HG02642 (cell line): ENCODE data around the gene PCDHB1.

Source experiments
- ATAC-seq: cut with Tn5 transposase; IDR thresholded peaks from one replicate; pipeline ENCODE4 v1.9.1; 2021; ENCODE audit warnings: mild to moderate bottlenecking; ENCODE audit not compliant: unreplicated experiment, poor library complexity

PCDHB1 gene

GRCh38 chr5:141050622-141051520, at the start of gene PCDHB1:
Gene PCDHB1, plus strand, starts transcription at chr5:141051374. Its CDS starts 97 bp downstream, at chr5:141051471.
- ATAC-seq, result no peak

- no peak for ATAC-seq
These were observed 49.7 kb upstream of the PCDHB1 start for GRCh38 chr5:141001446-141001843.

GRCh38 chr5:141001844-141002604, 49.1 kb upstream of the PCDHB1 start:
- ATAC-seq, result no peak

- ATAC-seq, result no peak
These were observed 48.6 kb upstream of the PCDHB1 start for GRCh38 chr5:141002605-141002965.

- no peak for ATAC-seq
These were observed 48.1 kb upstream of the PCDHB1 start for GRCh38 chr5:141003031-141003430.

GRCh38 chr5:141003791-141004611, 47.2 kb upstream of the PCDHB1 start:
- no peak for ATAC-seq

GRCh38 chr5:141007791-141008190, 43.4 kb upstream of the PCDHB1 start:
- no peak for ATAC-seq

- ATAC-seq, result no peak
These were observed 41.0 kb upstream of the PCDHB1 start for GRCh38 chr5:141010047-141010793.

- ATAC-seq, result no peak
These were observed 33.2 kb upstream of the PCDHB1 start for GRCh38 chr5:141017943-141018342.

- no peak for ATAC-seq
These were observed 28.8 kb upstream of the PCDHB1 start for GRCh38 chr5:141022384-141022783.

- no peak for ATAC-seq
These were observed 20.2 kb upstream of the PCDHB1 start for GRCh38 chr5:141031006-141031405.

GRCh38 chr5:141032626-141033025, 18.5 kb upstream of the PCDHB1 start:
- ATAC-seq, result no peak

- ATAC-seq, result no peak
These were observed 12.1 kb upstream of the PCDHB1 start for GRCh38 chr5:141039061-141039460.

- ATAC-seq, result no peak
These were observed 11.7 kb upstream of the PCDHB1 start for GRCh38 chr5:141039517-141039916.

GRCh38 chr5:141040093-141040770, 10.9 kb upstream of the PCDHB1 start:
- no peak for ATAC-seq

- no peak for ATAC-seq
These were observed 10.3 kb upstream of the PCDHB1 start for GRCh38 chr5:141040771-141041426.

GRCh38 chr5:141041427-141041785, 9.8 kb upstream of the PCDHB1 start:
- ATAC-seq, result no peak

GRCh38 chr5:141042555-141042954, 8.6 kb upstream of the PCDHB1 start:
- no peak for ATAC-seq

- ATAC-seq, result no peak
These were observed 320 bp downstream of the PCDHB1 start for GRCh38 chr5:141051521-141051866.
